SK-N-SH treated with all-trans-retinoic acid at 6 μM for 48 hours (cell line): ENCODE data around the gene B3GALT2.

ENCODE experiments used
- ATAC-seq: fragments of 200-7000 bp; cut with Tn5 transposase; 3 replicates; pipeline ENCODE4 v1.9.1; 2020; ENCODE audit warnings: mild to moderate bottlenecking, moderate library complexity
- ARNTL ChIP-seq: fragments of 450-650 bp; formaldehyde crosslinking; IDR thresholded peaks from 2 replicates; pipeline ENCODE4 v1.5.0; 2020; ENCODE audit warnings: low read depth, mild to moderate bottlenecking, moderate library complexity, borderline replicate concordance
- BACH2 ChIP-seq: fragments of 250-450 bp; sonication (Bioruptor Pico); IDR thresholded peaks from 2 replicates; pipeline ENCODE4 v1.9.0; 2021; ENCODE audit warnings: mild to moderate bottlenecking, borderline replicate concordance
- CSDC2 ChIP-seq: fragments of 250-450 bp; sonication (Bioruptor Pico); IDR thresholded peaks from 2 replicates; pipeline ENCODE4 v1.5.0; 2020; ENCODE audit warnings: mild to moderate bottlenecking, moderate library complexity
- ESRRG ChIP-seq: fragments of 250-450 bp; sonication (Bioruptor Pico); IDR thresholded peaks from 2 replicates; pipeline ENCODE4 v1.6.1; 2021; ENCODE audit warnings: mild to moderate bottlenecking
- GLIS3 ChIP-seq: fragments of 250-450 bp; sonication (Bioruptor Pico); IDR thresholded peaks from 2 replicates; pipeline ENCODE4 v1.5.0; 2020; ENCODE audit warnings: mild to moderate bottlenecking, moderate library complexity
- ISL1 ChIP-seq: fragments of 250-450 bp; sonication (Bioruptor Pico); IDR thresholded peaks from 2 replicates; pipeline ENCODE4 v2.1.2; 2022; ENCODE audit warnings: mild to moderate bottlenecking, moderate library complexity
- OSR1 ChIP-seq: fragments of 250-450 bp; sonication (Bioruptor Pico); IDR thresholded peaks from 2 replicates; pipeline ENCODE4 v1.8.0; 2022; ENCODE audit warnings: moderate library complexity, mild to moderate bottlenecking, inconsistent platforms
- PATZ1 ChIP-seq: fragments of 250-450 bp; sonication (Bioruptor Pico); IDR thresholded peaks from 2 replicates; pipeline ENCODE4 v1.8.0; 2020; ENCODE audit warnings: mild to moderate bottlenecking, moderate library complexity, borderline replicate concordance
- PPARA ChIP-seq: fragments of 250-450 bp; sonication (Bioruptor Pico); IDR thresholded peaks from 2 replicates; pipeline ENCODE4 v1.5.0; 2020; ENCODE audit warnings: mild to moderate bottlenecking, borderline replicate concordance
- RARB ChIP-seq: fragments of 250-450 bp; sonication (Bioruptor Pico); IDR thresholded peaks from 2 replicates; pipeline ENCODE4 v1.8.0; 2021; ENCODE audit warnings: mild to moderate bottlenecking, moderate library complexity
- SNAI2 ChIP-seq: fragments of 250-450 bp; sonication (Bioruptor Pico); IDR thresholded peaks from 2 replicates; pipeline ENCODE4 v1.5.0; 2020; ENCODE audit warnings: mild to moderate bottlenecking, moderate library complexity
- TCF4 ChIP-seq: fragments of 250-450 bp; sonication (Bioruptor Pico); IDR thresholded peaks from 2 replicates; pipeline ENCODE4 v1.8.0; 2021; ENCODE audit warnings: mild to moderate bottlenecking, moderate library complexity, borderline replicate concordance
- TOX ChIP-seq: fragments of 250-450 bp; sonication (Bioruptor Pico); IDR thresholded peaks from 2 replicates; pipeline ENCODE4 v1.8.0; 2021; ENCODE audit warnings: mild to moderate bottlenecking, moderate library complexity, borderline replicate concordance
- ZC3H10 ChIP-seq: fragments of 250-450 bp; sonication (Bioruptor Pico); IDR thresholded peaks from 2 replicates; pipeline ENCODE4 v1.5.1; 2021; ENCODE audit warnings: mild to moderate bottlenecking, moderate library complexity
- ZFP30 ChIP-seq: fragments of 450-650 bp; formaldehyde crosslinking; IDR thresholded peaks from 2 replicates; pipeline ENCODE4 v1.5.0; 2022; ENCODE audit warnings: mild to moderate bottlenecking, moderate library complexity
- ZNF565 ChIP-seq: fragments of 450-650 bp; formaldehyde crosslinking; conservative IDR thresholded peaks from 2 replicates; pipeline ENCODE4 v1.5.0; 2020; ENCODE audit warnings: low read depth, mild to moderate bottlenecking, moderate library complexity
- ZNF70 ChIP-seq: fragments of 450-650 bp; formaldehyde crosslinking; IDR thresholded peaks from 2 replicates; pipeline ENCODE4 v1.5.0; 2020; ENCODE audit warnings: mild to moderate bottlenecking, moderate library complexity
- ZNF8 ChIP-seq: fragments of 450-650 bp; formaldehyde crosslinking; IDR thresholded peaks from 2 replicates; pipeline ENCODE4 v1.5.0; 2020; ENCODE audit warnings: mild to moderate bottlenecking, moderate library complexity
- TF ChIP-seq, protein P1 (sequence below): fragments of 250-450 bp; sonication (Bioruptor Pico); IDR thresholded peaks from 2 replicates; pipeline ENCODE4 v1.5.0; 2020; ENCODE audit warnings: mild to moderate bottlenecking, moderate library complexity
- TF ChIP-seq, protein P2 (sequence below): fragments of 250-450 bp; sonication (Bioruptor Pico); IDR thresholded peaks from 2 replicates; pipeline ENCODE4 v1.5.1; 2021; ENCODE audit warnings: mild to moderate bottlenecking, moderate library complexity
- TF ChIP-seq, protein P3 (sequence below): fragments of 250-450 bp; sonication (Bioruptor Pico); IDR thresholded peaks from 2 replicates; pipeline ENCODE4 v1.8.0; 2021; ENCODE audit warnings: low read depth, mild to moderate bottlenecking, moderate library complexity, borderline replicate concordance

B3GALT2 gene

DNA sequence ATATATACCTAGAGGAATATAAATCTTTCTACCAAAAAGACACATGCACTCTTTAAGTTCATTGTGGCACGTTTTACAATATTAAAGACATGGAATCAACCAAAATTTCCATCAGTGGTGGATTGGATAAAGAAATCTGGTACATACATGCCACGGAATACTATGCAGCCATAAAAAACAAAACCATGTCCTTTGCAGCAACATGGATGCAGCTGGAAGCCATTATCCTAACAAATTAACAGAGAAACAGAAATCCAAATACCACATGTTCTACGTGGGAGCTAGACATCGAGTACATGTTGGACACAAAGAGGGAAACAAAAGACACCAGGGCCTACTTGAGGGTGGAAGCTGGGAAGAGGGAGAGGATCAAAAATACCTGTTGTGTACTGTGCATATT lies 33.0 kb upstream of the B3GALT2 start:
- TF ChIP-seq TCF4: no peak
- no peak for TF ChIP-seq PPARA (CRISPR knock-in tag)
- TF ChIP-seq ZNF8 (CRISPR knock-in tag): no peak
- TF ChIP-seq RARB (CRISPR knock-in tag): no peak
- TF ChIP-seq PATZ1 (CRISPR knock-in tag): no peak
- no peak for TF ChIP-seq ESRRG
- TF ChIP-seq TOX (CRISPR knock-in tag): no peak
- no peak for TF ChIP-seq ZC3H10 (CRISPR knock-in tag)
- no peak for TF ChIP-seq OSR1 (CRISPR knock-in tag)
- TF ChIP-seq, protein P1, sequence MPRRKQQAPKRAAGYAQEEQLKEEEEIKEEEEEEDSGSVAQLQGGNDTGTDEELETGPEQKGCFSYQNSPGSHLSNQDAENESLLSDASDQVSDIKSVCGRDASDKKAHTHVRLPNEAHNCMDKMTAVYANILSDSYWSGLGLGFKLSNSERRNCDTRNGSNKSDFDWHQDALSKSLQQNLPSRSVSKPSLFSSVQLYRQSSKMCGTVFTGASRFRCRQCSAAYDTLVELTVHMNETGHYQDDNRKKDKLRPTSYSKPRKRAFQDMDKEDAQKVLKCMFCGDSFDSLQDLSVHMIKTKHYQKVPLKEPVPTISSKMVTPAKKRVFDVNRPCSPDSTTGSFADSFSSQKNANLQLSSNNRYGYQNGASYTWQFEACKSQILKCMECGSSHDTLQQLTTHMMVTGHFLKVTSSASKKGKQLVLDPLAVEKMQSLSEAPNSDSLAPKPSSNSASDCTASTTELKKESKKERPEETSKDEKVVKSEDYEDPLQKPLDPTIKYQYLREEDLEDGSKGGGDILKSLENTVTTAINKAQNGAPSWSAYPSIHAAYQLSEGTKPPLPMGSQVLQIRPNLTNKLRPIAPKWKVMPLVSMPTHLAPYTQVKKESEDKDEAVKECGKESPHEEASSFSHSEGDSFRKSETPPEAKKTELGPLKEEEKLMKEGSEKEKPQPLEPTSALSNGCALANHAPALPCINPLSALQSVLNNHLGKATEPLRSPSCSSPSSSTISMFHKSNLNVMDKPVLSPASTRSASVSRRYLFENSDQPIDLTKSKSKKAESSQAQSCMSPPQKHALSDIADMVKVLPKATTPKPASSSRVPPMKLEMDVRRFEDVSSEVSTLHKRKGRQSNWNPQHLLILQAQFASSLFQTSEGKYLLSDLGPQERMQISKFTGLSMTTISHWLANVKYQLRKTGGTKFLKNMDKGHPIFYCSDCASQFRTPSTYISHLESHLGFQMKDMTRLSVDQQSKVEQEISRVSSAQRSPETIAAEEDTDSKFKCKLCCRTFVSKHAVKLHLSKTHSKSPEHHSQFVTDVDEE: no peak
- TF ChIP-seq ISL1 (CRISPR knock-in tag): no peak
- no peak for TF ChIP-seq GLIS3
- no peak for TF ChIP-seq BACH2 (CRISPR knock-in tag)
- no peak for TF ChIP-seq ZNF565 (CRISPR knock-in tag)
- TF ChIP-seq, protein P2, sequence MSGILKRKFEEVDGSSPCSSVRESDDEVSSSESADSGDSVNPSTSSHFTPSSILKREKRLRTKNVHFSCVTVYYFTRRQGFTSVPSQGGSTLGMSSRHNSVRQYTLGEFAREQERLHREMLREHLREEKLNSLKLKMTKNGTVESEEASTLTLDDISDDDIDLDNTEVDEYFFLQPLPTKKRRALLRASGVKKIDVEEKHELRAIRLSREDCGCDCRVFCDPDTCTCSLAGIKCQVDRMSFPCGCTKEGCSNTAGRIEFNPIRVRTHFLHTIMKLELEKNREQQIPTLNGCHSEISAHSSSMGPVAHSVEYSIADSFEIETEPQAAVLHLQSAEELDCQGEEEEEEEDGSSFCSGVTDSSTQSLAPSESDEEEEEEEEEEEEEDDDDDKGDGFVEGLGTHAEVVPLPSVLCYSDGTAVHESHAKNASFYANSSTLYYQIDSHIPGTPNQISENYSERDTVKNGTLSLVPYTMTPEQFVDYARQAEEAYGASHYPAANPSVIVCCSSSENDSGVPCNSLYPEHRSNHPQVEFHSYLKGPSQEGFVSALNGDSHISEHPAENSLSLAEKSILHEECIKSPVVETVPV (CRISPR knock-in tag): no peak
- no peak for TF ChIP-seq ZFP30 (CRISPR knock-in tag)
- TF ChIP-seq ARNTL (CRISPR knock-in tag): no peak
- no peak for TF ChIP-seq SNAI2
- TF ChIP-seq, all 23 proteins: peak for 0
- ATAC-seq: no peak

DNA sequence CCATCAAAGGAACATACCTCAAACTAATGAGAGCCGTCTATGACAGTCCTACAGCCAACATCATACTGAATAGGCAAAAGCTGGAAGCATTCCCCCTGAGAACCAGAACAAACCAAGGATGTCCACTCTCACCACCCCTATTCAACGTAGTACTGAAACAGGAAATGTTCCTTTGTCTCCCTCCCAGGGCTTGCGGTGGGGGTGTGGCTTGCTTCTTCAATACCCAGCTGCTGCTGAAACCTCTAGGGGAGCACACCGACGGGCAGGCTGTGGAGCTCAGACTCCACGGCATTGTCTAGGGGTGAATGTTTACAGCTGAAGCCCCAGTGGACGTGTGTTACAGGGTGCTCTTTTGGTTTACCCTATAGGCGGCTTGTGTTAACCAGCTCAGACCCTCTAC lies 30.5 kb upstream of the B3GALT2 start:
- ATAC-seq: no peak
- TF ChIP-seq OSR1 (CRISPR knock-in tag): no peak
- TF ChIP-seq, protein P3, sequence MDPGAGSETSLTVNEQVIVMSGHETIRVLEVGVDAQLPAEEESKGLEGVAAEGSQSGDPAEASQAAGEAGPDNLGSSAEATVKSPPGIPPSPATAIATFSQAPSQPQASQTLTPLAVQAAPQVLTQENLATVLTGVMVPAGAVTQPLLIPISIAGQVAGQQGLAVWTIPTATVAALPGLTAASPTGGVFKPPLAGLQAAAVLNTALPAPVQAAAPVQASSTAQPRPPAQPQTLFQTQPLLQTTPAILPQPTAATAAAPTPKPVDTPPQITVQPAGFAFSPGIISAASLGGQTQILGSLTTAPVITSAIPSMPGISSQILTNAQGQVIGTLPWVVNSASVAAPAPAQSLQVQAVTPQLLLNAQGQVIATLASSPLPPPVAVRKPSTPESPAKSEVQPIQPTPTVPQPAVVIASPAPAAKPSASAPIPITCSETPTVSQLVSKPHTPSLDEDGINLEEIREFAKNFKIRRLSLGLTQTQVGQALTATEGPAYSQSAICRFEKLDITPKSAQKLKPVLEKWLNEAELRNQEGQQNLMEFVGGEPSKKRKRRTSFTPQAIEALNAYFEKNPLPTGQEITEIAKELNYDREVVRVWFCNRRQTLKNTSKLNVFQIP (CRISPR knock-in tag): no peak
- TF ChIP-seq TOX (CRISPR knock-in tag): no peak
- no peak for TF ChIP-seq ZFP30 (CRISPR knock-in tag)
- TF ChIP-seq TCF4: no peak
- TF ChIP-seq, protein P1: no peak
- TF ChIP-seq RARB (CRISPR knock-in tag): no peak
- no peak for TF ChIP-seq CSDC2
- no peak for TF ChIP-seq ARNTL (CRISPR knock-in tag)
- no peak for TF ChIP-seq ESRRG
- TF ChIP-seq GLIS3: no peak
- TF ChIP-seq ZNF70 (CRISPR knock-in tag): no peak
- no peak for TF ChIP-seq SNAI2
- TF ChIP-seq PPARA (CRISPR knock-in tag): no peak
- TF ChIP-seq ZC3H10 (CRISPR knock-in tag): no peak
- TF ChIP-seq PATZ1 (CRISPR knock-in tag): no peak
